NB4 (cell line): ENCODE measurements around the gene PDCD11.
A peak's percentile ranks its signal among the peaks of the same experiment; 100 is the strongest.
"Not testable (repeated sequence)": the region's sequence is repeated elsewhere in the genome, so short reads cannot be mapped to it uniquely, and the experiment has no call there.

Experiments used
- DNase-seq: peaks from one replicate; pipeline ENCODE4 v3.0.0; 2010; ENCODE audit warnings: low read depth
- H3K4me3 ChIP-seq: one replicate; pipeline ENCODE4 v1.5.1; 2011; ENCODE audit warnings: mild to moderate bottlenecking, low read depth, low read length, moderate library complexity
- CTCF ChIP-seq: IDR thresholded peaks from one replicate; pipeline ENCODE4 v1.5.1; 2012; ENCODE audit warnings: low read depth, low read length
- MAX ChIP-seq: IDR thresholded peaks from 2 replicates; pipeline ENCODE4 v1.6.1; 2011; ENCODE audit warnings: low read depth, low read length
- MYC ChIP-seq: IDR thresholded peaks from 2 replicates; pipeline ENCODE4 v1.6.1; 2011; ENCODE audit warnings: low read depth, low read length
- POLR2A ChIP-seq: IDR thresholded peaks from 2 replicates; pipeline ENCODE4 v1.6.1; 2011; ENCODE audit warnings: mild to moderate bottlenecking; ENCODE audit not compliant: insufficient read length; ENCODE audit errors: extremely low read depth

The PDCD11 gene

GRCh38 chr10:103480521-103480920 lies 84.1 kb downstream of the PDCD11 start:
- H3K4me3 ChIP-seq = no peak overlapping the region
- no peak for DNase-seq
- no peak for TF ChIP-seq MAX
- TF ChIP-seq POLR2A = no peak
- TF ChIP-seq CTCF = no peak
- TF ChIP-seq MYC = no peak

GRCh38 chr10:103481974-103482531 lies 85.6 kb downstream of the PDCD11 start:
- no peak overlapping the region for H3K4me3 ChIP-seq
- peak; percentile 79 for TF ChIP-seq CTCF
- no peak for TF ChIP-seq POLR2A
- peak; percentile 47 for TF ChIP-seq MAX
- TF ChIP-seq MYC = no peak
- peak; percentile 87 for DNase-seq

- not testable (repeated sequence) for DNase-seq, H3K4me3 ChIP-seq
Measured at GRCh38 chr10:103486635-103487409, 90.4 kb downstream of the PDCD11 start.

- TF ChIP-seq POLR2A = no peak
- TF ChIP-seq CTCF = no peak
- no peak for TF ChIP-seq MAX
- no peak for TF ChIP-seq MYC
- H3K4me3 ChIP-seq = no peak overlapping the region
- no peak for DNase-seq
Measured at GRCh38 chr10:103487410-103487708, 90.9 kb downstream of the PDCD11 start.

- TF ChIP-seq MYC (no peak), CTCF (no peak), POLR2A (no peak), MAX (no peak)
- DNase-seq = no peak
- H3K4me3 ChIP-seq = no peak overlapping the region
Measured at GRCh38 chr10:103490986-103491314, 94.5 kb downstream of the PDCD11 start.

- no peak for TF ChIP-seq MAX
- DNase-seq = no peak
- no peak overlapping the region for H3K4me3 ChIP-seq
Measured at GRCh38 chr10:103491729-103492364, 95.4 kb downstream of the PDCD11 start.
